Right atrium auricular region (tissue), 2 donors: ENCODE results near the gene LAMB1. TPM values are rescaled to one million over a fixed set of nuclear protein-coding genes. Genes with fewer than 3 reads are reported as not detected.

Source experiments
- DNase-seq: peaks from one replicate; pipeline ENCODE4 v3.0.0-alpha.2; 2019; ENCODE audit warnings: low spot score
- H3K27ac ChIP-seq, 2 donors: fragments of 200-600 bp; sonication (generic); 1 replicate in 1 of 2; 2 replicates in 1 of 2; pipeline ENCODE4 v1.5.1; 2016 to 2019
- H3K27me3 ChIP-seq, 2 donors: fragments of 200-600 bp; sonication (generic); one replicate each; pipeline versions ENCODE4 v1.5.1 to v1.6.0; 2017 to 2019
- H3K36me3 ChIP-seq: fragments of 200-600 bp; sonication (generic); one replicate; pipeline ENCODE4 v1.5.1; 2016
- H3K4me1 ChIP-seq, 2 donors: fragments of 200-600 bp; sonication (generic); one replicate each; pipeline versions ENCODE4 v1.5.1 to v1.6.0; 2017 to 2019
- H3K4me3 ChIP-seq, 2 donors: fragments of 200-600 bp; sonication (generic); 1 replicate in 1 of 2; 2 replicates in 1 of 2; pipeline ENCODE4 v1.5.1; 2017 to 2019; ENCODE audit warnings: mild to moderate bottlenecking in 1 of 2, moderate library complexity in 1 of 2
- H3K9me3 ChIP-seq, 2 donors: fragments of 200-600 bp; sonication (generic); one replicate each; pipeline ENCODE4 v1.5.1; 2019
- total RNA-seq, 2 donors: library from RNA; depleted of rRNA; stranded (reverse); fragments of >200 nt; gene quantifications; one replicate each; pipeline ENCODE4 v1.1.0, GENCODE V29; 2016
- TF ChIP-seq, protein P1 (sequence below), 2 donors: fragments of 200-600 bp; sonication (generic); IDR thresholded peaks; one replicate each; pipeline ENCODE4 v1.5.1; 2019; ENCODE audit warnings: antibody characterized with exemption in 2 of 2

LAMB1 gene
- total RNA-seq, 2 donors from 2014 or later = 52.2 to 60.7 TPM

DNA sequence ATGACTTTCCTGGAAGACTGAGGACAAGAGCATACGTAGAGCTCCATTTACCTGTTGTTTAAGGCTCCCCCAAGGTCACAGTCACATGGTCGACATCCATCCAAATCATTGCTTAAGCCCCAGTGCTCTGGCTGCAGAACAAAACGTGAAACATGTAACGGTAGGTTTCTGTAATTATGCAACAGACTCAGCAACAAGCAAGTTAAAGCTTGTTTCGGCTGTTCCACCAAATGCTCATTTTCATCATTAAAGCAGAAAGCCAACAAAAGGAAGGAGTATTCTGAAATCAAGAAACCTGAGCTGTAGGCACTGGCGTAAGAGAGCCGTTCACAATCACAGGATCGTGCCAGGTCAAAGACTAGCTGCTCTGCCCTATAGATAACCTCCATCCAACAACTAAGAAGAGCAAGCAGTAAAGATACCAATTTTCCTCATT is 30.0 kb downstream of the LAMB1 start:
- peaks cover 0 to 27% of the 10 kb centered on the region in 2 donors for H3K4me1 ChIP-seq

DNA sequence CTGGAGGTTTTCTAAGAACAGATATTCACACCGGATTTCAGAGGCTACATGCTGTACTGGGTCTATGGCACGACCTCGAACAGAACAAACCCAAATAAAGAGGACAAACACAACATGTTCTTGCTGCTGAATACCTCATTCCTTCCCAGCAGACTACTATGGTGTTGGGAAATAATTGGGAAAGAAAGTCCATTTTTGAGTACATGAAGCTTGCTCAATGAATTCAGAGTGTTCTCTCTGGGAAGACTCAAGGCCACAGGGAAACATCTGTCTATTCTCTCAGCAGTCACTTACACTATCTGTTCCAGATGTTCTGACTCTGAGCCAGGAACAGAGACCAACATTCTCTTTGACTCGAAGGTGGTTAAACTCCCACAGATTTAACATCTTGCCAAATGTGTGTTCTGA is 30.9 kb downstream of the LAMB1 start:
- DNase-seq = no peak

More for the DNA sequence above, 30.0 kb downstream of the LAMB1 start:
- Histone ChIP-seq H3K27ac (peak overlapping the region; percentile 59 to 83), H3K27me3 (no peaks in the 10 kb centered on the region), H3K4me3 (no peak overlapping the region), H3K9me3 (no peaks in the 10 kb centered on the region), H3K36me3 (peaks cover 35% of the 10 kb centered on the region)
- DNase-seq = no peak
- TF ChIP-seq, protein P1, sequence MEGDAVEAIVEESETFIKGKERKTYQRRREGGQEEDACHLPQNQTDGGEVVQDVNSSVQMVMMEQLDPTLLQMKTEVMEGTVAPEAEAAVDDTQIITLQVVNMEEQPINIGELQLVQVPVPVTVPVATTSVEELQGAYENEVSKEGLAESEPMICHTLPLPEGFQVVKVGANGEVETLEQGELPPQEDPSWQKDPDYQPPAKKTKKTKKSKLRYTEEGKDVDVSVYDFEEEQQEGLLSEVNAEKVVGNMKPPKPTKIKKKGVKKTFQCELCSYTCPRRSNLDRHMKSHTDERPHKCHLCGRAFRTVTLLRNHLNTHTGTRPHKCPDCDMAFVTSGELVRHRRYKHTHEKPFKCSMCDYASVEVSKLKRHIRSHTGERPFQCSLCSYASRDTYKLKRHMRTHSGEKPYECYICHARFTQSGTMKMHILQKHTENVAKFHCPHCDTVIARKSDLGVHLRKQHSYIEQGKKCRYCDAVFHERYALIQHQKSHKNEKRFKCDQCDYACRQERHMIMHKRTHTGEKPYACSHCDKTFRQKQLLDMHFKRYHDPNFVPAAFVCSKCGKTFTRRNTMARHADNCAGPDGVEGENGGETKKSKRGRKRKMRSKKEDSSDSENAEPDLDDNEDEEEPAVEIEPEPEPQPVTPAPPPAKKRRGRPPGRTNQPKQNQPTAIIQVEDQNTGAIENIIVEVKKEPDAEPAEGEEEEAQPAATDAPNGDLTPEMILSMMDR (IDR thresholded peaks at IDR 0.05) = no peak

DNA sequence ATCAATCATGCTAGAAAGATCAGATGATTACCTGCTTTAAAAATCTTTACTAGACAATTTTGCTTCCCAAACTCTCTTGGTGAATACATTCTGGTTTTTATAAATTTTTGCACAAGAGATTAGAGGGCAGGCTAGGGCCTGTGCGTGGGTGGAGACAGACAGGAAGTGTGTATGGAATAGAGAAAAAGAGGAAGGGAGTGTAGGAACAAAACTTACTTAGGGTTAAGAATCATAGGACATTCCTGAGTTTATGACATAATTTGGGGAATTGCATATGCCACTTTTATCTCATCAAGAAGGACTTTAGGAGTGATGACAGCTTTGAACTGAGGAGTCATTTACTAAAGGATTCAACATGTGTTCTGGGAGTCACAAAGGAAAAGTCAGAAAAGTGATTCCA is 31.3 kb downstream of the LAMB1 start:
- TF ChIP-seq, protein P1 (IDR thresholded peaks at IDR 0.05) = no peak
- Histone ChIP-seq H3K4me1 (peaks cover 0 to 32% of the 10 kb centered on the region in 2 donors), H3K4me3 (no peak overlapping the region), H3K9me3 (no peaks in the 10 kb centered on the region), H3K27me3 (no peaks in the 10 kb centered on the region), H3K27ac (peak overlapping the region; percentile 59 to 83), H3K36me3 (peaks cover 25% of the 10 kb centered on the region)
- peak; percentile 73 for DNase-seq

More for the DNA sequence above, 30.9 kb downstream of the LAMB1 start:
- Histone ChIP-seq H3K27ac (peak overlapping the region; percentile 59 to 83), H3K36me3 (peaks cover 26% of the 10 kb centered on the region), H3K4me1 (peaks cover 0 to 27% of the 10 kb centered on the region in 2 donors), H3K27me3 (no peaks in the 10 kb centered on the region), H3K4me3 (no peak overlapping the region), H3K9me3 (no peaks in the 10 kb centered on the region)
- TF ChIP-seq, protein P1 (IDR thresholded peaks at IDR 0.05) = no peak

DNA sequence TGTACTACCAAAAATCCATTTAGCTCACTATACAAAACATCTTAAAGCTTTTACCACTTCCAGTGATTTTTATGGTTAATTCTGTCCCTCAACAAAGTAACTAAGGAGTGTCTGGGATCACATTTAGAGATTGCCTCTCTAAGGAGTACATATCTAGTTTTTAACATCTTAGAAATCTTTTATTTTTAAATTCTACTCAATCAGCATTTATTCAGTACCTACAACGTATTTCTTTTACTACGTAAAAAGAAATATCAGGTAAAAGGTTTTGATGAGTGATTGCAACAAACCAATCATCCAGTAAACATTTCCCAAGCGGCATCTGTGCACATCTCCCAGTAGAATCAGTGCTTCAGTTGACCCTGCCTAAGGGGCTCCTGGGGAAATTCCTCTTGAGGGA is 31.9 kb downstream of the LAMB1 start:
- Histone ChIP-seq H3K4me3 (no peak overlapping the region), H3K4me1 (peaks cover 0 to 37% of the 10 kb centered on the region in 2 donors), H3K27me3 (no peaks in the 10 kb centered on the region), H3K36me3 (peaks cover 20% of the 10 kb centered on the region), H3K9me3 (no peaks in the 10 kb centered on the region), H3K27ac (peak overlapping the region; percentile 59 to 83)
- TF ChIP-seq, protein P1 (IDR thresholded peaks at IDR 0.05) = no peak
- DNase-seq = no peak

DNA sequence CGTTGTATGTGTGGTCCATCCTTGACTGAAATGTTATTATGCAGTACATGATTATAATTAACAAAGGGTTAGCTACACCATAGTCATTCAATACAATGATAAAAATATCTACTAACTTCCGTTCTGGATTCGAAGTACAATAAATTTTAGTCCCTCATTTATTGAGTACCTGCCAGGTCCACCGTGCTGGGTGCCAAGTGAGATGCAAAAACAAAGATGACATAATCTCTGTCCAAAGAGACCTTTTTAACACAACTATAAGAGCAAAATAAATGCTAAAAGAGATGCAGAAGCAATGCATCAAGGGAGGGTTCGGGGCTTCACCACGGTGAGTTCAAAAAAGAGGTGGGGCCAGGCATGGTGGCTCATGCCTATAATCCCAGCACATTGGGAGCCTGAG is 33.1 kb downstream of the LAMB1 start:
- TF ChIP-seq, protein P1 (IDR thresholded peaks at IDR 0.05) = no peak
- Histone ChIP-seq H3K4me1 (peaks cover 0 to 38% of the 10 kb centered on the region in 2 donors), H3K9me3 (no peaks in the 10 kb centered on the region), H3K27me3 (no peaks in the 10 kb centered on the region), H3K36me3 (peaks cover 15% of the 10 kb centered on the region), H3K27ac (peak overlapping the region in 1 of 2 donors; percentile 83), H3K4me3 (no peak overlapping the region)
- DNase-seq = no peak

DNA sequence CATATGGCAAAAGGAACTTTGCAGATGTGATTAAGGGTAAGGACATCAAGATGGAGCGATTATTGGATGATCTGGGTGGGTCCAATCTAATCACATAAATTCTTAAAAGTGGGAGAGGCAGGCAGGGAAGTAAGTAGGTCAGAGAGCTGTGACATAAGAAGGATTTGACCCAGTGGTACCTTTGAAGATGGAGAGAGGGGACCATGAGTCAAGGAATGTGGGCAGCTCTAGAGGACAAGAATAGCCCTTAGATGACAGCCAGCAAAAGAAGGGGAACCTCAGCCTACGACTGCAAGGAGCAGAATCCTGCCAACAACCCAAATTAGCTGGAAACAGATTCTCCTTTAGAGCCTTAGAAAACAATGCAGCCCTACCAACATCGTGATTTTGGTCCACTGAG is 34.5 kb downstream of the LAMB1 start:
- Histone ChIP-seq H3K36me3 (peaks cover 21% of the 10 kb centered on the region), H3K27me3 (no peaks in the 10 kb centered on the region), H3K4me3 (no peak overlapping the region), H3K9me3 (no peaks in the 10 kb centered on the region), H3K4me1 (peaks cover 0 to 34% of the 10 kb centered on the region in 2 donors), H3K27ac (no peak overlapping the region)
- DNase-seq = no peak
- TF ChIP-seq, protein P1 (IDR thresholded peaks at IDR 0.05) = no peak
